DMS153 (cell line): ENCODE measurements around the gene CYB561D1.
"Not testable (repeated sequence)": the region's sequence is repeated elsewhere in the genome, so short reads cannot be mapped to it uniquely, and the experiment has no call there.

Experiments used
- DNase-seq: peaks from one replicate; lab custom pipeline; 2025; lab: John Stamatoyannopoulos, UW

Gene CYB561D1, protein sequence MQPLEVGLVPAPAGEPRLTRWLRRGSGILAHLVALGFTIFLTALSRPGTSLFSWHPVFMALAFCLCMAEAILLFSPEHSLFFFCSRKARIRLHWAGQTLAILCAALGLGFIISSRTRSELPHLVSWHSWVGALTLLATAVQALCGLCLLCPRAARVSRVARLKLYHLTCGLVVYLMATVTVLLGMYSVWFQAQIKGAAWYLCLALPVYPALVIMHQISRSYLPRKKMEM

DNA sequence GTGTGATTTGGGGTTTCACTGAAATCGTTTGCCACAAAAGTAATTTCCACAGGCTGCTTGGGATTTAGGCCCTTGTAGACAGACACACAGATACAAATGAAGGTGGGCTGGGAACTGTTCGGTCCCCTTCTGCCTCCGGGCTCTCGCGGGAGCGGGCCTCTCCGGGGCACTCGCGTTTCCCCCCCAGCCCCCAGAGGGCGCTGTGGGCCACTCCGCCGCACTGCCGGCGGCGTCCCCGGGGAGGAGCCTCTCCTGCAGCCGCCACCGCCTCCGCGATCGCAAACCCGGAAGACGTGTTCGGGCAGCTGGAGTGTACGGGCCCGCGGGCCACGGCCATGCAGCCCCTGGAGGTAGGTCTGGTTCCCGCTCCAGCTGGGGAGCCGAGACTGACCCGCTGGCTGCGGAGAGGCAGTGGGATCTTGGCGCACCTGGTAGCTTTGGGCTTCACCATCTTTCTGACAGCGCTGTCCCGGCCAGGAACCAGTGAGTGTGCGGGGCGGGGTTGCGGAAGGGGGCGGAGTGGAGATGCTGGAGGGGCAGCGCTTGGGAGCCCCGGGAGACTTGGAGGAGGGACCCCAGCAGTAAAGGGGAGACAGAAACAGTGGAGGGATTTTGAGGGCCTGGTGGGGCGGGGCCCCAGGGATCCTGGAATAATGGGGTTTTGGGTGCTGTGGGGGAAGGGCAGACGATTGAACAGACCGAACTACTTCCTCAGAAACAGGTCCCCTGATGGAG, at the start of gene CYB561D1:
CYB561D1 (plus strand) TSS at position 290 of the 735 bp plus-strand sequence; CDS start at position 336, 46 bp downstream.
- peak; percentile 45 for DNase-seq

DNA sequence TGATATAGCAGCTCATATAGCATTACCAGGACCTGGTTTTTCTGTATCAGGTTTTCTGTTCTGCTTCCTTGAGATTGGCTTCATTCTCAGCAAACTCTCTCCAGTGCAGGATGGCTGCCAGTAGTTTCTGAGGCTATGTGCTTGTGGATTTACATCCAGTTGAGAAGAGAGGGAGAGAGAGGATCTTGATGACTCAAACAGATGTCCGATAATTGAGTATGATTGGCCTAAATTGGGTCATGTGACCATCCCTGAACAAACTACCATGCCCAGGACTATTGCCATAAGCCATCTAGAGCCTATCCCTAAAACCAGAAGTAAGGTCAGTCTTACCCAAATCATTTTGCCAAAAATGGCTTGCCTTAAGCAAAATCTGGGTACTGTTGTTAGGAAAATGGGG, 49.5 kb upstream of the CYB561D1 start:
- no peak for DNase-seq

DNA sequence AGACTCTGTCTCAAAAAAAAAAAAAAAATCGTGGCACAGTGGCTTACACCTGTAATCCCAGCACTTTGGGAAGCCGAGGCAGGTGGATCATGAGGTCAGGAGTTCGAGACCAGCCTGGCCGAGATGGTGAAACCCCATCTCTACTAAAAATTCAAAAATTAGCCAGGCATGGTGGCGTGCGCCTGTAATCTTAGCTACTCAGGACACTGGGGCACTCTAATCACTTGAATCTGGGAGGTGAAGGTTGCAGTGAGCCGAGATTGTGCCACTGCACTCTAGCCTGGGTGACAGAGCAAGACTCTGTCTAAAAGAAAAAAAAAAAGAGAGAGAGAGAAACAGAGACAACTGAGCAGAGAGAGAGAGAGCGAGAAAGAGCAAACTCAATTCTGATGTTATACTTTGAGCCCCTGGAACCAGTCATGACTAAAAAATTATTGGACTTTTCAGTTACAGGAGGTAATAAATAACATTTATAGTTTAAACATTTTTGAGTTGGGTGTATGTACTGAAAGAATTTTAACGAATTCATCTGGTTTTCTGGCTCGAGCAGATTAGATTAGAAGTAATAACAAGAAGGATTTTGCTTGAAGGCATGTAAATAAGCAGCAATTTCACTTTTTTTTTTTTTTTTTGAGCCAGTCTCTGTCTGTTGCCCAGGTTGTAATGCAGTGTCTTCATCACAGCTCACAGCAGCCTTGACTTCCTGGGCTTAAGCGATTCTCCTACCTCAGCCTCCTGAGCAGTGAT, 47.8 kb upstream of the CYB561D1 start:
- not testable (repeated sequence) for DNase-seq

DNA sequence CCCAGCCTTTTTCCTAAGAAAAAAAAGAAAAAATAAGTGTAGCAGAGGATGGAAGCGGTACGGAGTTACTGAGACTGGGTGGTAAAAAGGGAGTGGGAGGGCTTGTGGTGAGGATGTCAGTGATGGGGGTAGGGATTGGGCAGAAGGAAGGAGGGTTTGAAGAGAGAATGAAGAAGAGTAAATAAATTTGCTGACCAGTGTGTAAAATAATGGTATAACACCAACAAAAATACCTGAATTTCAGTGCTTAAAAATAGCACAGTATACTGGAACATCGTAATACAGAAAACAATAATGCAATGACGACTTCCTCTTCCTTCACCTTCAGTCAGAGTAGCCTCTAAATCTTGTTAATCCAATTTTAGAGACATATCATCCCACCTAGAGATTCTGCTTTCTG, 46.4 kb upstream of the CYB561D1 start:
- DNase-seq, result no peak

DNA sequence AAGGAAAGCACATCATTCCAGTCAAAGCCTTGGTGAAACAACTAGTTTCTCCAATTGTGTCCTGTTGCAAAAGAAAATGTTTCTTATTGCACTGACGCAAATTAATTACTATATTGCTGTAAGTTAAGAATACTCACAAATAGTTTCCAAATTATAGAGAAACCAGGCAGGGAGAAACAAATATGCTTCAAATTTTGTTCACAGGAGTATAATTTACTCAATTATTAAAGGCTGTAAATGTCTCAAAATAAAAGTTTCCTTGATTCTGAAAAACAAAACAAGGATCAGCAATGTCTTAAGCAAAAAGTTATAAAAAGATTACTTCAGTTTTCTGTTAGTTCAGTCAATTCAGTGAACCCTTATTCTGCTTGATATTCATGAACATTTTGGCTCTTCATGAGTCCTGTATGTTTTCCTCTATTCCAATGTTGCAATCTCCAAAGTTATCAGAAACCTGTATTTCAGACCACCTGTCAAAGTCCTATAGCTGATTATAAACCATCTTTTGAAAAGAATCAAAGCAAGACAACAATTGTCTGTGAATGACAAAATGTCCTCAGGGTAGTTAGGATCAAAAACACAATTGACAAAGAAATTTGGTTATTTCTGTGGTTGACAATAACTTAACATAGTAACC, 39.3 kb upstream of the CYB561D1 start:
- no peak for DNase-seq

DNA sequence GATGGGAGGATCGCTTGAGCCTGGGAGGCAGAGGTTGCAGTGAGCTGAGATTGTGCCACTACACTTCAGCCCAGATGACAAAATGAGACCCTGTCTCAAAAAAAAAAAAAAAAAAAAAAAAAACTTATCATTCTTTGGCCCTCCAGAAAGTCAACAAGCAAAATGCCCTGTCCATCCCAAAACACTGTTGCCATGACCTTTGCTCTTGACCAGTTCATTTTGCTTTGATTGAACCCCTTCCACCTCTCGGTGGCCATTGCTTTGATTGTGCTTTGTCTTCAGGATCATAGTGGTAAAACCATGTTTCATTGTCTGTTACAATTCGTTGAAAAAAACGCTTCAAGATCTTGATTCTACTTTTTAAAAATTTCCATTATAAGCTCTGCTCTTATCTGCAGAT, 36.1 kb upstream of the CYB561D1 start:
- DNase-seq, result no peak

DNA sequence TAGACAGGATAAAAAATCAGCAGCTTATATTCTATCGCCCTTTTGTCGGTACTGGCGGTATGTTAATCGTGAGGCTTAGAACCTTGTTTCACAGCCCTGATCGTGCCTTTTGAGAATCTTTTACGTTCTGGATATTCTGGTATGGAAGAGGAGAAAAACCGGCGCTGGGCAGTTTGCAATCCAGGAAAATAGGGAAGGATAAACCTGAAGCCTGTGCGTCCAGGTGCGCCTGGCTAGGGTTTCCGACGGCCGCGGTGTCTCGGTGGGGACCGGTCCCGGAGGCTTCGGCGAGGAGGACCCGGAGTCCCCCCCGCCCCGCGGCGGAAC, 27.8 kb upstream of the CYB561D1 start:
- DNase-seq, result no peak

DNA sequence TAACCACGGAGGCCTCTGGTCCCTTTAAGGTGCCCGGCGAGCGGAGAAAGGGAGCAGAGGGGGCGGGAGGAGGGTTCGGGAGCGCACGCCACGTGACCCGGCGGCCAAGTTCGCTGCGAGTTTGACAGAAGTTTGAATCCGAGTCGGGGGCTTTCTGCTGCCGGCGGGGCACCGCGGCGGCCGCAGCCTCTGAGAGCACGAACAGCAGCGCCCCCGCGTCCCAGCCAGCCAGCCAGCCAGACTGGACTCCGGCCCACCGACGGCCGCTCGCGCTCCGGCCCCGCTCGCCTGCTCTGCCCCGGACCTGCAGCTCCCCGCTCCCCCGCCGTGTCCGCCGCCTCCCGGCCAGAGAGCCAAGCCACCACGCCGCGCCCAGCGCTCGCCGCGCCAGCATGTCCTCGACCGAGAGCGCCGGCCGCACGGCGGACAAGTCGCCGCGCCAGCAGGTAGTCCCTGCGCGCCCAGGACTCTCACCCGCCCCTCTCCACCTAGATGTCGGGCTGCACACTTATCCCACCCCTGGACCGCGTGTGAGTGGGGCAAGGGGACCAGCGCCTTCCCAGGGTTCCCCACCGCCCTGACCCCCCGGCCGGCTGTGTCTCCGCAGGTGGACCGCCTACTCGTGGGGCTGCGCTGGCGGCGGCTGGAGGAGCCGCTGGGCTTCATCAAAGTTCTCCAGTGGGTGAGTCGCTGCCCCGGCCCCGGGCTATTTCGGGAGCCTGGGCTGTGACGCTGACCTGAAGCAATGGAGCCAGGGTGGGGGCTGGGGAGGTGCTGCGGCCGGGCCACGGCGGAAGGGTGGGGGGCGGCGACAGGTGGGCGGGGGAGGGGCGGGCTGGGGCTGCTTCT, 27.2 kb upstream of the CYB561D1 start, which contains the start of gene SYPL2:
SYPL2 (plus strand) TSS at position 95 of the 849 bp plus-strand sequence; CDS start at position 393, 298 bp downstream.
- no peak for DNase-seq

DNA sequence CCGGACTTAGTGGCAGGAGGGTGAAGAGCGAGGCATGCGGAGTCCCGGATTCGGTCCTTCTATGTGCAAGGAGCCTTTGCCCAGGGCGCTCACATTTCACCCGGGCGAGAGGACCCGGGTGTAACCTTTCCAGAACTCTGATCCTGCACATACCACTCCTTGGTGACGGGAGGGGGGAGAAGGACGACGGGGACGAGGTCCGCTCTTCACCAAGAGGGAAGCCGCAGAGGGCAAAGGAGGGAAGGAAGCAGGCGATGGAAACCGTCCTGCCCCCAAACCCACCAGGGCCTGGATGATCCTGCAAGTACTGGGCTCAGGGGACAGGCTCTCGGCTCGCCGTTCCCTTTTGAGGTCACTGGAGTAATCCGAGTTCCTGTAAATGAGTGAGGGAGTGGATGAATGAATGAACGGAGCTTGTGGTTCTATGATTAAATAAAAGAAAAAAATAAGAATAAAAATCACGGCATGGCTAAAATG, 26.6 kb upstream of the CYB561D1 start:
- DNase-seq, result no peak

DNA sequence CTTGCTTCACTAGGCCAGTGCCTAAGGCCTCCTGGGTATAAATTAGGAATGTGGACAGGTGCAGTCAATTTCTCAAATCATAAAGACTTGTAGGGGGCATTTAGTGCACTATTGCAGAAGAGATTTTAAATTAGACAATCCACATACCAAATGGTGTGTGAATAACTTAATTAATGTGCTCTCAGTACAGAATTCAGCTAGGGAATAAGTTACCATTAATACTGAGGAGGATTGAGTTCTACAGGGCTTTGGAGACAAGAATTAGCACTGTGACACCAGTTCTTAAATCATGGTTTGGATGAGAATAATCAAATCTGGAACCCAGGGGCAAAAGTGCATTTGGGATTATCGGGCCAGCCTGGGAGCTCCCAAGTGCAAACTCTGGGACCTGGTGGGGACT, 25.8 kb upstream of the CYB561D1 start:
- DNase-seq, result no peak

DNA sequence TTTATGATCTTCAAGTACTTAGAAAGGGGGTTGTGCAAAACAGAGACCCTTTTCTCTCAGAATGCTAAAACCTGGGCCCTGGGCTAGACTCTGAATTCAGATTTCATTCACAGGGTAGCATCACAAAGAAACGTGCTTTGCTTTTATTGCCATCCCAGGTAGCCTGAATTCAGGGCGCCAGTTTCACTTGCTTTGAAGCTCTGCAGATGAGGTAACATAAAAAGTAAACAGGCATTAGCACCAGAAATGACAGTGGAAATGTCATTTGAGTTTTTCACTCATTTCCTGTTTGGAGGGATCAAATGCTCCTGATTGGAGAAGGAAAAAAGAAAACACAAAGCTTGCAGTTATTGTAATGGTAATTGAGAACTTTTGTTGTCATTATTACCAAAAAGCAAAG, 25.0 kb upstream of the CYB561D1 start:
- peak; percentile 37 for DNase-seq

DNA sequence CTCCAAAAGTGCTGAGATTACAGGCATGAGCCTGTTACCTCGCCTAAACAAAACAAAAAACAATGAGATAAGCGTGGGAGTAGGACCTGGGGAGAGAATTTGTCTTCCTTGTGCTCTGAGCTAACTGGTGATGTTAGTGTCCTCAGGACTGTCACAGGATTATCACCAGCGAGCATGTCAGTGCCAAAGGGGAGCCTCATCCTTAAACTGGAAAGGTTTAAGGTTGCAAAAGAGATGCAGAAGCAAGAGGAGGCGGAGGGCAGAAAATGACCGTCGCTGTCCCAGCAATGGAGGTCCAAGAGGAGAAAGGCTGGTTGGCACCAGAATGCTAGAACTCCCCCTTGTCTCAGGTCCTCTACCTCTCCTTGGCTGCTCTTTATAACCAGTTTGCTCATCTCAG, 23.6 kb upstream of the CYB561D1 start:
- DNase-seq, result no peak

DNA sequence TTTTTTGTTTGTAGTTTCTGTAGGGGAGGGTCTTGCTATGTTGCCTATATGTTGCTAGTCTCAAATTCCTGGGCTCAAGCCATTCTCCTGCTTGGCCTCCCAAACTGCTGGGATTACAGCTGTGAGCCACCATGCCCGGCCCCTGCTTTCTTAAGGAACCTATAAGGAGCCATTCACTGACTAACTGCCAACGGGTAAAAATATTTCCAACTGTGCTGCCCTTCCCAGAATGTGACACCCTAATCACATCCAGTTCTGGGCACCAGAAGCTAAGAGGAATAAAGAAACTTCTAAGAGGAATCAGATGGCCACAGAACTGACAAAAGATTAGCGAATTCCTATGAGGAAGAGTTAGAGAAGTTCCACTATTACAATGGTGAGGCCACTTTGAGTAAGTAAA, 21.1 kb upstream of the CYB561D1 start:
- DNase-seq, result no peak

DNA sequence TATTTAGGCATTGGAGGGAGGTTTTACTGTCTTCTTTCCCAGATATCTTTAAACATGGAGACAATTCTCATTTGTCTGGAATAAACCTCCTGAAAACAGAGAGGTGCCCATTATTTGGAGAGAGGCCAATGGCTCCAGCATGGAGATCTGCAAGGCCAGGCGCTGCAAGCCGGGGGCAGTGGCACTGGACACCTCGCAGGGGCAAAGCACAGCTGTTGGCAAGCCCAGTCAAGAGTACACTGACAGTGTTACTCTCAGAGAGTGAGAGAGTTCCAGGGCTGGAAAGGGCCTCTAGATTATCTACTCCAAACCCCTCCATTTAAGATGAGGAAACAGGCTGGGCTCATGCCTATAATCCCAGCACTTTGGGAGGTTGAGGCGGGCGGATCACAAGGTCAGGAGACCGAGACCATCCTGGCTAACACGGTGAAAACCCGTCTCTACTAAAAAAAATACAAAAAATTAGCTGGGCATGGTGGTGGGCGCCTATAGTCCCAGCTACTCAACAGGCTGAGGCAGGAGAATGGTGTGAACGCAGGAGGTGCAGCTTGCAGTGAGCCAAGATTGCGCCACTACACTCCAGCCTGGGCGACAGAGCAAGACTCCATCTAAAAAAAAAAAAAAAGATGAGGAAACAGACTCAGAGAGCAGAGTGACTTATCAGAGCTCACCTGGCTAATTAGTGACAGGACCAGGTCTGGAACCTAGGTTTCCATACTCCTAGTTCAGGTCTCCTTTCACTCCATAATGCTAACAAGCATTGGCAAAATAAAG, 20.4 kb upstream of the CYB561D1 start:
- not testable (repeated sequence) for DNase-seq

DNA sequence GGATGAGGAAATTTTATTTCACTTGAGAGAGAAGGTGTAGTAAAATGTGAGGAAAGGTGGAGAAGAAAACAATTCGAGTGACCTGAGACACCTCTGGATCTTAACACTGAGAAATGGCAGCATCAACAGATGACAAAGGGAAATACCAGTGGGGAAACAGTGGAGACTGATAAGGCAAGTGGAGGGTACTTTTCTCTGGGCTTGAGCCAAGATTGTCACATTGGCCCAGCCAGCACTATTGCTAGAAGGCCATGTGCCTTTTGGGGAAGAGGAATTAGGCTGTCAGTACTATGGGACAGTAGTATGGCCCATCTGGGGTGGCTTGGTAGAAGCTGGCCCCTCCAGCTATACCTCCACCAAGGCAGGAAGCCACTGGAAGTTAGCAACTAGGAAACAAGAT, 19.2 kb upstream of the CYB561D1 start:
- DNase-seq, result no peak

DNA sequence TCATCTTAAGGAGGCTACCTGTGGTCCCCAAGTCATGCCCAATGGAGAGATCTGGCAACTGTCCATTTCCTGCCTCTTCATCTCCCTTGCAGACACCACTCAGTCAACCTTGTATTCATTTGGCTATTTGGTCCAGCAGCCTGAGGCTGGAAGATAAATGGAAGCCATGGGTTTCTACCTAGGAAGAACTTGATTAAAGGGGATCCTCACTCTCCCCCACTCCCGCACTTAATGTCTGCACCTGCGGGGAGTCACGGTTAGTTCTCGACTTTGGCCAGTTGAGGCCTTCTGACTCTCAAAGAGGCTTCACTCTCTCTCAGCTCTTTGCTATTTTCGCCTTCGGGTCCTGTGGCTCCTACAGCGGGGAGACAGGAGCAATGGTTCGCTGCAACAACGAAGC, 18.6 kb upstream of the CYB561D1 start:
- DNase-seq, result no peak

DNA sequence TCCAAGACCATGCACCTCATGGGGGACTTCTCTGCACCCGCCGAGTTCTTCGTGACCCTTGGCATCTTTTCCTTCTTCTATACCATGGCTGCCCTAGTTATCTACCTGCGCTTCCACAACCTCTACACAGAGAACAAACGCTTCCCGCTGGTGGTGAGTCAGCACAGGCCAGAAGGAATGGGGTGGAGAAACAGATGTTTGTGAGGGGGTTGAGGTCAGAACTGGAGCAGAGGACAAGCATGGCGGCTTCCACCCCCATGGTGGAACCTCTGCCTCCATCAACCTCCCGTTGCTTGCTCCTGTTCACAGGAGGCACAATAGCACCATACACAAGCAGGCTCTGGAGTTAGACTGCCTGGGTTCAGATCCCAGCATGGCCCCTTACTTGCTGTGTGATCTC, 17.1 kb upstream of the CYB561D1 start:
- no peak for DNase-seq

DNA sequence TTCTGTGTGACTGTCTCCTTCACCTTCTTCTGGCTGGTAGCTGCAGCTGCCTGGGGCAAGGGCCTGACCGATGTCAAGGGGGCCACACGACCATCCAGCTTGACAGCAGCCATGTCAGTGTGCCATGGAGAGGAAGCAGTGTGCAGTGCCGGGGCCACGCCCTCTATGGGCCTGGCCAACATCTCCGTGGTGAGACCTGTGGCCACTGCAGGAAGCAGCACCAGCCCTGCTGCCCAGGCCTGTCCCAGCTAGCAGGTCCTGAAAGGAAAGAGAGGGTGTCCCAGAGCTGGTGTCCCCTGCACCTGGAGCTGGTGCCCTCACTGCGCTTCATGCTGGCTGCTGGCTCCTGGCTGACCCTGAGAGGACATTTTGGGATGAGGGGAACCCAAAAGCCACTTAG, 16.1 kb upstream of the CYB561D1 start:
- DNase-seq, result no peak

DNA sequence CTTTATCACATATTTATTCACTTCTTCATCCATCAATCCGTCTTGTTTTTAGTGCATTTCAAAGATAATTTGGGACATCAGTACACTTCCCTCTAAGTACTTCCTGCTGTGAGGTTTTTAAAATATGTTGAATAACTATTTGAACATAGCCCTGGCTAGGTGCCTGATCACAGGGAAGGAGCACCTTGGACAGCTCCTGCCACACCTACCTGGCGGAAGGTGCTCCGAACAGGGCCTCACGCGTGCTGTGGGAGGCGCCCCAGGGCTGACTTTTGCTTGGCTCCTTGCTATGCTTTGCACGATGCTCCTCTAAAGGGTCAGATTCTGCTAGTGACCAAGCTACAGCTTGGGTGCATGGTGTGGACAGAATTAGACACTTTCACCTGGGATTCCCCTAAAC, 15.1 kb upstream of the CYB561D1 start:
- no peak for DNase-seq

DNA sequence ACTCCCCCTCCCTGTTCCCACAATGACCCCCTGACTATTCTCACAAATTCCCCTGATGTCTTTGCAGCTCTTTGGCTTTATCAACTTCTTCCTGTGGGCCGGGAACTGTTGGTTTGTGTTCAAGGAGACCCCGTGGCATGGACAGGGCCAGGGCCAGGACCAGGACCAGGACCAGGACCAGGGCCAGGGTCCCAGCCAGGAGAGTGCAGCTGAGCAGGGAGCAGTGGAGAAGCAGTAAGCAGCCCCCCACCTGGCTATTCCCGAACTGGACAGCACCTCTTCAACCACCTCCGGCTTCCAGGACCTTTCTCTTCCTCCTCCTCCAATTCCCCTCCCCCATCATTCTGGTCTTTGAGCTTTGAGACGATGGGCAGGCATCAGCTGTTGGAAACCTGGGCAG, 14.6 kb upstream of the CYB561D1 start:
- no peak for DNase-seq

DNA sequence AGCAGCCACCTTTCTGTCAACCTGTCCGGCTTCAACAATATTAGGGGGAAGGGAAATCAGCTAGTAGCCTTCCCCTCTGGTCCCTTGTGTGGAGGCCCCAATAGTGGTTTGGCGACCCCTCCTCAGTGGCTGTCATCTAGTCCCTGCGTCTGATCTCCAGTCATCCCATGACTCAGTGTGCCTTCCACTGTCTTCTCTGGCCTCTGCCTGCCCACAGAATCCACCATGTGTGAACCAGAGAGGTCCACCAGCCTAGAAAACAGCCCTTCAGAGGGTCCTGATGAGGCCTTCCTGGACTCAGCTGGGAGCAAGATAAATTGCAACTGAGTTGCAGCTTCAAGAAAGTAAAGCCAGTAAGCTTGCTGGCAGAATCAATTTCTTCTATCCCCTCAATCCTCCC, 14.0 kb upstream of the CYB561D1 start:
- no peak for DNase-seq
